CD4-positive, alpha-beta T cell treated with Interleukin-17A for 1 hour (primary cell): ENCODE results near the gene EXD3.
A peak's percentile ranks its signal among the peaks of the same experiment; 100 is the strongest.
"Not testable (repeated sequence)": the region's sequence is repeated elsewhere in the genome, so short reads cannot be mapped to it uniquely, and the experiment has no call there.

Experiments
- DNase-seq: peaks from one replicate; pipeline ENCODE4 v3.0.0-alpha.2; 2020

The EXD3 gene

DNA sequence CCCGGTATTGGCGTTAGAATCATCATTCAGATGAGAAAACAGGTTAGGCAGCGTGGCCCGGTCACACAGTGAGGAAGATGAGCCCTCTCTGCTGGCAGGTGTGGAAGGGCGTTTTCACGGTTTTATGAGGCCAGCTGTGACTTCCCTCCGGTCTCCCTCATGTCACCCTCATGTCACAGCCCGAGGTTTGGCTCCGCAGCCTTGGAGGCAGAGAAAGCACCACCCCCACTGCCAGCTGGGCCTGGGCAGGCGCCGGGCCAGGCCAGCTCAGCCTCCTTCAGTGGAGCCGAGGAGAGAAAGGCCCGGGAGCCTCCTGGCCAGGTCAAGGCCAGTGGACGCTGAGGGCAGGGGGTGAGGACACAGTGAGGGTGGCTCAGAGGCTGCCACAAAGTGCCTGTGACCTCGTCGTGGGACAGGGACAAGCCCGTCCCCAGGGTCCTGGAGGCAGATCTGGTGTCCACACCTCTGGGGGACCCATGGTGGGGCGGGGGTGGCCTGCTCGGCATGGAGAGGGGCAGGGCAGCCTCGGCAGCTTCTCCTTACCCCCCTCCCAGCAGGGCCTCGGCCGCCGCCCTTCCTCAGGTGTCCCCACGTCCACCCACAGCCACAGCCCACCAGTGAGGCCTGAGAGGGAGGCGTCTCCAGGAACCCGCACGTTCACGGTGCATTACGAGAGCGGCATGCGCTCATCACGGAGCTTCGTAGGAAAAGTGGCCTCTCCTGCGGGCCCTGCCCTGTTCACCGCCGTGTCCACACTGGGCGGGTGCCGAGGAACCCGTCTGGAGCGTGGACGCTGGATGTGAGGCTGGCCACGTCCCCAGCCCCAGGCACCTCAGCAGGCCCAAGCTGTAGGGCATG lies 32.2 kb downstream of the EXD3 start:
- DNase-seq = peak; percentile 4

DNA sequence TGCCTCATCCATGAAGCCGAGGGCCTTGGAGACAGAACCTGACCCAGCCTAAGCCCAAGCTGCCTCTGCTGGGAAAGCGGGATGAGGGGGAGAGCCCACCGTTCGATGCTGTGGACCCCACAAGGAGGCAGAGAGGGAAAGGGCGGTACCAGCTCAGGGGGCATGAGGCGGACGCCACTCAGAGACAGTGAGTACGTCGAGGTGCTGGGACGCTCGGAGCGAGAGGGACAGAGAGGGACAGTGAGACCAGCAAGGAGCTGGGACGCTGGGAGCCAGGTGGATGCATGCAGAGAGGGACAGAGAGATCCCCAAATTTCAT lies 33.6 kb downstream of the EXD3 start:
- no peak for DNase-seq

DNA sequence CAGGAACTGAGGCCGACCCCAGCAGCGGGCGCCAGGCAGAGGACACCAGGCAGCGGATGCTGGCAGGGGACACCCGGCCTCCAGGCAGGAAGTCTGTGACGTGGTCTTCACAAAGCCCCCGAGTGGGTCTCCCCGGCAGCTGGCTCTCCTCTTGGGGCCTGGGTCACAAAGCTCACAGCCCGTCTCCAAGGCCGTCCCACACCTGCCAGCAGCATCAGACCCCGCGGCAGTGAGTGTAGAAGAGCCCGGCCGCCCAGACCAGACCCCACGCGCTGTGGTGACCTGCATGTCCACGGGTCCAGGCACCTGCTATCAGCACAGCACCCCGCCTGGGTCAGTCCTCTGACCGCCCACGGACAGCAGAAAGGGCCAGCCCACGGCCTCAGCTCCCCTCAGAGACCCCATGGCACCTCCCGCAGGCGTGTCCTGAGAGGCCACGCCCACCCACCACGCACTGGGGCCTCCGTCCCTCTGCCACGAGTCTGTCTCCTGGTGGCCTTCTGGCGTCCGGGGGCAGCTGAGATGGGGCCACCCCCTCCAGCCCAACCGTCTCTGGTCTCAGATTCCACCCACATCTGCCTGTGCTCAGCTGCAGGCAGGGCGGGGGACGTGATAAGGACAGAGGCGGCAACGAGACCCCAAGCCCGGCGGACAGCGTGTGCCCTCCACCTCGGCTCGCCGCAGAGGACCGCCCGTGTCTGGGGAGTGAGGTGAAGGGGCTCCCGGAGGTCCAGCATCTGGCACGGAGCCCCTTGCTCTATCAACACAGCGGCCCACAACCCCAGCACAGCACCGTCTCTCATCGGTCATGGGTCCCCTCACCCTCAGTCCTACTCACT lies 34.2 kb downstream of the EXD3 start:
- no peak for DNase-seq

- DNase-seq = no peak
These were observed 34.9 kb downstream of the EXD3 start for GRCh38 chr9:137387891-137388560.

- peak; percentile 64 for DNase-seq
These were observed 35.7 kb downstream of the EXD3 start for GRCh38 chr9:137387114-137387890.

DNA sequence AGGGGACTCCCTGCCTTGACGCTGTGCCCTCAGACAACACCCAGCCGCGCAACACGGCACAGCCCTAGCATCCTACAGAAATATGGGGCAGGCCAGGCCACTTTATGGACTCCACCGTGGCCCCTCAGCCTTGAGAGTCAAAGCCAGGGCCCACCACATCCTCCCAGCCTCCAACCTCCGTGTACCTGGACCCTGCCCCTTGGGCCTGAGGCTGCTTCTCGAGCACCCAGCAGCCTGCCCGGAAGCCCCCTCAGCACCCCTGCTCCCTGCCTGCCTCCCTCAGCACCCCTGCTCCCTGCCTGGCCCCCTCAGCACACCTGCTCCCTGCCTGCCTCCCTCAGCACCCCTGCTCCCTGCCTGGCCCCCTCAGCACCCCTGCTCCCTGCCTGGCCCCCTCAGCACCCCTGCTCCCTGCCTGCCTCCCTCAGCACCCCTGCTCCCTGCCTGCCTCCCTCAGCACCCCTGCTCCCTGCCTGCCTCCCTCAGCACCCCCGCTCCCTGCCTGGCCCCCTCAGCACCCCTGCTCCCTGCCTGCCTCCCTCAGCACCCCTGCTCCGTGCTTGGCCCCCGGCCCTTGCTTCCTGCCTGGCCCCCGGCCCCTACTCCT lies 36.4 kb downstream of the EXD3 start:
- not testable (repeated sequence) for DNase-seq

GRCh38 chr9:137385061-137385655 lies 37.8 kb downstream of the EXD3 start:
- DNase-seq = no peak

DNA sequence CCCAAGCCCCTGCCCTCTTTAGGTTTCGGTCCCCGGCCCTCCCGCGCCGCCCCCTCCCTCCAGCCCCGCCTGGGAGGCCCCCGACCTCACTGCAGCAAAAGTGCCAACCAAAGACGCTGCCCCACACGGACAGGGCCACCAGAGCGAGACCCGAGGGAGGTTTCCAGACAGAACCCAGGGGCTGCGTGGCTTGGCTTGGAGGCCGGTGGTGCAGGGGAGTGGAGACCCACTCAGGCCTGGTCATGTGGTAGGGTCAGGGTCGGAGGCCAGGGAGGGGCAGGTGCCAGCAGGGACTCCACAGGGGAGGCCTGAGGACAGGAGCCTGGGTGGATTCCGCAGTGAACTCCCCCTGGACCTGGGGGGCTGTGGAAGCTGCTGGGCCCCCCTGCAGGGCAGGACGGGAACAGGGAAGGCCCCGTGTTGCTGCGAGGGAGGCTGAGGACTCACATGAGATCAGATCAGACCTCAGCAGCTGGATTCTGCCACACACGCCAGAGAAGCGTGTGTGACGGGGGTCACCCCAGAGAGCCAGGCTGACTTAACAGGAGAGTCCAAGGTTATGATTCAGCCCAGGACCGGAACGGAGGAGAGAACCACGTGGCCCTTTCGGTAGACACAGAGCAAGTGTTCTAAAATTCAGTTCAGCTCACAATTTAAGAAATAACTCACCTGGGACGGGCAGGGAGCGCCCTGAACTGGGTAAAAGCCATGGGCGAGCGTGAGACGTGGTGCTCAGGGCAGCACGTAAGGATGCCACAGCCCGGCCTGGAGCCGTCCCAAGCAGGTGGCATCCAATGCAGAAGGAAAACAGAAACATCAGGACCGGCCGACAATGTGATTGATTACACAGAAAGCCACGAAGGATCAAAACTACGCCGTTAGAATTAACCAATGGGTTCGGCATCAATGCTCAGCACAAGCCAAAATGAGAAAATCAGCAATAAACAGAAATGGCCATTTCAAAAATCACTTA lies 38.9 kb downstream of the EXD3 start:
- DNase-seq = no peak

GRCh38 chr9:137383081-137383783 lies 39.7 kb downstream of the EXD3 start:
- DNase-seq = no peak

DNA sequence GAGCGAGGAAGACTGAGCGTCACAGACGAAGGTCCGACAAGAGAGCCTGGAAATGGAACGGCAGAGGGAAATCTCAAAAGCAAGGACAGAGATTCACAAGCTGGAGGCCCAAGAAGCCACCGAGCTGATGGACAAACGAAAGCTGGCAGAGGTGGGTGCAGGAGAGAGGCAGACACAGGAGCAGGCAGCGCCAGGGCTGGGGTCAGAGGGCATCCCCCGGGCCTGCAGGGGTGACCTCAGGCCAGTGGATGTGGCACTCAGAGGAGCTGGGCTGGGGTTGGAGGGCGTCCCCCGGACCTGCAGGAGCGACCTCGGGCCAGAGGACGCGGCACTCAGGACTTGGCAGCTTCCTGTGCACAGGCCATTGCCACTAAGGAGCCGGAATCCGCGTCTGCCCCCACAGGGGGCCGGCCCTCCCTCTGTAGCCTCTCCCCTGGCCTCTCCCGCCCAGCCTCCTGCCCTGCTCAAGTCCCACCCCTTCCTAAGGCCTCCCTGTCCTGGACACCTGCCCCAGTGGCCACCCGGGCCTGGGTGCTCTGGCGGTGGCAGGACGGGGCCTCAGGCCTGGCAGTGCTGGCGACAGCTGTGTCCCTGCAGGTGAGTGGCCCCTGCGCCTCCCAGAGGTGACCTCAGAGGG lies 40.4 kb downstream of the EXD3 start:
- DNase-seq = no peak

GRCh38 chr9:137381501-137382443 lies 41.2 kb downstream of the EXD3 start:
- DNase-seq = no peak

- DNase-seq = no peak
These were observed 42.4 kb downstream of the EXD3 start for GRCh38 chr9:137380606-137381005.

DNA sequence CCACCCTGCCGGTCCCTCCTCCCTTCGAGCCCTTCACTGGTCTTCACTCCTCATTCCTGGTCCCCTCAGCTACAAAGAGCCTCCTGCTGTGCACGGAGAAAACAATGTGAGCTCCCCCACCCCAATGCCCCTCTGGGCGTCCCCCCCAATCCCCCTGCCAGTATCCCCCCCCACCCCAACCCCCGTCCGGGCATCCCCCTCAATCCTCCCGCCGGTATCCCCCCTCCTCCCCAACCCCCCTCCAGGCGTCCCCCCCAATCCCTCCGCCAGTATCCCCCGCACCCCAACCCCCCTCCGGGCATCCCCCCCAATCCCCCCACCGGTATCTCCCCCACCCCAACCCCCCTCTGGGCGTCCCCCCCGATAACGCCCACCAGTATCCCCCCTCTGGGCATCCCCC lies 42.8 kb downstream of the EXD3 start:
- DNase-seq = no peak

- DNase-seq = no peak
These were observed 43.2 kb downstream of the EXD3 start for GRCh38 chr9:137379761-137380161.

DNA sequence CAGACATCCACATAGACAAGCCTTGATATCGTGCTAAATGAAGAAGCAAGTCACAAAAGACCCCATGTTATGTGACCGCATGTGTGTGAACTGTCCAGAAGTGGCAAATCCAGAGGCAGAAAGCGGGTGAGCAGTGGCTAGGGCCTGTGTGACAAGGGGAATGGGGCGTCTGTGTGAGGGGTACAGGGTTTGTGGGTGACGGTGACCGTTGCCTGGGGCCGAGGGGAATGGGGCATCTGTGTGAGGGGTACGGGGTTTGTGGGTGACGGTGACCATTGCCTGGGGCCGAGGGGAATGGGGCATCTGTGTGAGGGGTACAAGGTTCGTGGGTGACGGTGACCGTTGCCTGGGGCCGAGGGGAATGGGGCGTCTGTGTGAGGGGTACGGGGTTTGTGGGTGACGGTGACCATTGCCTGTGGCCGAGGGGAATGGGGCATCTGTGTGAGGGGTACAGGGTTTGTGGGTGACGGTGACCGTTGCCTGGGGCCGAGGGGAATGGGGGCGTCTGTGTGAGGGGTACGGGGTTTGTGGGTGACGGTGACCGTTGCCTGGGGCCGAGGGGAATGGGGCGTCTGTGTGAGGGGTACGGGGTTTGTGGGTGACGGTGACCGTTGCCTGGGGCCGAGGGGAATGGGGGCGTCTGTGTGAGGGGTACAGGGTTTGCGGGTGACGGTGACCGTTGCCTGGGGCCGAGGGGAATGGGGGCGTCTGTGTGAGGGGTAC lies 44.1 kb downstream of the EXD3 start:
- not testable (repeated sequence) for DNase-seq

DNA sequence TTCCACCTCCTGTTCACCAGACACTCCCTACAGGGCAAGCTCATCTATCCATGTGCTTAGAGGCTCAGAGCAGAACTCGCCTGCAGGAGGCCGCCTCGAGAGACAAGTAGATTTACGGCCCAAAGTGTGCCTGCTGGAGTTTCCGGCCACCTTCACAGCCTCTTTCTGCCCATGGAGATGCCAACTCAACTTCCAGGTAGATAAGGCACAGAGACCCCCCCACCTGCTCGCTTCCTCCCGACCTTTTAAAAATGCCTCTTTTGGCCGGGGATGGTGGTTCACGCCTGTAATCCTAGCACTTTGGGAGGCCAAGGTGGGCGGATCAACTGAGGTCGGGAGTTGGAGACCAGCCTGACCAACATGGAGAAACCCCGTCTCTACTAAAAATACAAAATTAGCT lies 46.6 kb downstream of the EXD3 start:
- DNase-seq = no peak

- no peak for DNase-seq
These were observed 47.5 kb downstream of the EXD3 start for GRCh38 chr9:137375321-137376058.
